HepG2 (cell line): ENCODE data around the gene RTF1. TPM values are rescaled to one million over a fixed set of nuclear protein-coding genes. Genes with fewer than 3 reads are reported as not detected.
A peak's percentile ranks its signal among the peaks of the same experiment; 100 is the strongest.

Experiments used
- ERF ChIP-seq: IDR thresholded peaks from 2 replicates; pipeline ENCODE4 v1.6.1; 2018; ENCODE audit warnings: missing biosample characterization, missing genetic modification reagents
- GLI4 ChIP-seq: sonication (generic); formaldehyde crosslinking; IDR thresholded peaks from 2 replicates; pipeline ENCODE4 v1.5.1; 2020; ENCODE audit warnings: missing genetic modification reagents, mild to moderate bottlenecking, moderate library complexity, borderline replicate concordance
- JUN ChIP-seq: sonication (generic); formaldehyde crosslinking; IDR thresholded peaks from 2 replicates; pipeline ENCODE4 v1.4.0; 2020; ENCODE audit warnings: mild to moderate bottlenecking, missing genetic modification reagents
- MXI1 ChIP-seq: IDR thresholded peaks from 3 replicates; pipeline ENCODE4 v1.6.1; 2012; ENCODE audit warnings: low read depth, low read length, inconsistent platforms, borderline replicate concordance
- NFAT5 ChIP-seq: sonication (generic); formaldehyde crosslinking; IDR thresholded peaks from 2 replicates; pipeline ENCODE4 v1.4.0; 2020; ENCODE audit warnings: missing genetic modification reagents
- NFYC ChIP-seq: IDR thresholded peaks from 2 replicates; pipeline ENCODE4 v1.6.1; 2016; ENCODE audit warnings: missing genetic modification reagents, missing compliant biosample characterization
- PAXIP1 ChIP-seq: sonication (generic); formaldehyde crosslinking; conservative IDR thresholded peaks from 2 replicates; pipeline ENCODE4 v1.4.0; 2020; ENCODE audit warnings: mild to moderate bottlenecking, missing genetic modification reagents, moderate library complexity
- RFX1 ChIP-seq: fragments of 450-650 bp; IDR thresholded peaks from 2 replicates; pipeline ENCODE4 v1.6.1; 2017
- SALL1 ChIP-seq: sonication (generic); formaldehyde crosslinking; IDR thresholded peaks from 2 replicates; pipeline ENCODE4 v1.8.0; 2022; ENCODE audit warnings: mild to moderate bottlenecking, missing genetic modification reagents
- ZBTB25 ChIP-seq: IDR thresholded peaks from 2 replicates; pipeline ENCODE4 v1.6.1; 2018; ENCODE audit warnings: missing genetic modification reagents
- ZFP82 ChIP-seq: sonication (generic); formaldehyde crosslinking; IDR thresholded peaks from 2 replicates; pipeline ENCODE4 v1.5.1; 2020; ENCODE audit warnings: mild to moderate bottlenecking, missing genetic modification reagents, borderline replicate concordance
- ZNF10 ChIP-seq: sonication (generic); formaldehyde crosslinking; IDR thresholded peaks from 2 replicates; pipeline ENCODE4 v1.4.0; 2020; ENCODE audit warnings: mild to moderate bottlenecking, low read depth, missing genetic modification reagents, borderline replicate concordance
- ZNF275 ChIP-seq: sonication (generic); formaldehyde crosslinking; IDR thresholded peaks from 2 replicates; pipeline ENCODE4 v1.8.0; 2022; ENCODE audit warnings: missing genetic modification reagents, mild to moderate bottlenecking, inconsistent platforms, borderline replicate concordance
- ZNF329 ChIP-seq: sonication (generic); formaldehyde crosslinking; IDR thresholded peaks from 2 replicates; pipeline ENCODE4 v1.9.0; 2021; ENCODE audit warnings: low read depth, mild to moderate bottlenecking, missing genetic modification reagents
- ZNF343 ChIP-seq: sonication (generic); formaldehyde crosslinking; IDR thresholded peaks from 2 replicates; pipeline ENCODE4 v1.4.0; 2020; ENCODE audit warnings: mild to moderate bottlenecking, missing genetic modification reagents
- ZNF354B ChIP-seq: sonication (generic); formaldehyde crosslinking; IDR thresholded peaks from 2 replicates; pipeline ENCODE4 v1.8.0; 2022; ENCODE audit warnings: mild to moderate bottlenecking, missing genetic modification reagents
- ZNF724P ChIP-seq: sonication (generic); formaldehyde crosslinking; IDR thresholded peaks from 2 replicates; pipeline ENCODE4 v1.8.0; 2022; ENCODE audit warnings: missing genetic modification reagents, borderline replicate concordance
- polyA plus RNA-seq, 8 experiments: library from polyadenylated mRNA; depleted of rRNA in 3 of 8; stranded (reverse) in 7 of 8; unstranded in 1 of 8; fragments of >200 nt; fragmentation: Illumina TruSeq in 4 of 8; extraction: Trizol in 4 of 8; gene quantifications; 2 replicates each; pipeline versions ENCODE4 v1.2.1 to v1.2.3, GENCODE V29; 2011 to 2016; ENCODE audit warnings: low read depth in 4 of 8, missing spikeins in 1 of 8, mixed read lengths in 1 of 8; ENCODE audit not compliant: insufficient read depth in 1 of 8
- total RNA-seq, 5 experiments: library from RNA; depleted of rRNA; stranded (reverse); fragments of >200 nt; fragmentation: Illumina TruSeq; extraction: Trizol; gene quantifications; 2 replicates each; pipeline ENCODE4 v1.2.3, GENCODE V29; 2016; ENCODE audit warnings: low read depth in 1 of 5

RTF1 gene
- total and polyA plus RNA-seq, 2 of the 13 experiments (the other 11 are each of a cell fraction or from before 2014, with no cell fraction given) = 13.9 to 17.9 TPM

GRCh38 chr15:41495736-41496599 is 79.1 kb downstream of the RTF1 start (continued):
- TF ChIP-seq RFX1 = no peak
- peak; percentile 58 for TF ChIP-seq ERF
- no peak; the same call in 1 of the 2 replicates for TF ChIP-seq NFAT5
- TF ChIP-seq ZNF10 (CRISPR knock-in tag) = no peak
- peak; percentile 72 for TF ChIP-seq ZNF724P (CRISPR knock-in tag)
- TF ChIP-seq ZBTB25 (CRISPR knock-in tag) = peak; percentile 74; the same call in 1 of the 2 replicates
- no peak; the same call in 1 of the 2 replicates for TF ChIP-seq ZFP82
- peak; percentile 84; the same call in 1 of the 3 replicates for TF ChIP-seq MXI1
- TF ChIP-seq NFYC (CRISPR knock-in tag) = no peak
- no peak for TF ChIP-seq GLI4 (CRISPR knock-in tag)
- TF ChIP-seq ZNF275 (CRISPR knock-in tag) = no peak
- TF ChIP-seq ZNF329 = peak; percentile 88
- peak; percentile 86 for TF ChIP-seq SALL1 (CRISPR knock-in tag)
- 0 out of 2 replicates have a peak, but pooled peaks have one; percentile 47 for TF ChIP-seq ZNF343 (CRISPR knock-in tag)
- 0 out of 2 replicates have a peak, but pooled peaks have one; percentile 8 for TF ChIP-seq JUN (CRISPR knock-in tag)
- no peak for TF ChIP-seq ZNF354B (CRISPR knock-in tag)
- TF ChIP-seq PAXIP1 (CRISPR knock-in tag) = peak; percentile 86
